Body of pancreas (tissue), 4 donors: Measurements from ENCODE around the gene PTBP3.

Source experiments
- POLR2A ChIP-seq, 3 donors: fragments of 450-650 bp; IDR thresholded peaks; one replicate each; pipeline ENCODE4 v1.6.1; 2016; ENCODE audit warnings: antibody characterized with exemption in 3 of 3, mild to moderate bottlenecking in 2 of 3
- TF ChIP-seq, protein P1 (sequence below), 7 experiments: fragments of 450-650 bp in 4 of 7; fragments of 200-600 bp in 3 of 7; sonication (generic) in 3 of 7; IDR thresholded peaks; one replicate each; pipeline ENCODE4 v1.5.1; 2016 to 2019; ENCODE audit warnings: antibody characterized with exemption in 7 of 7

- TF ChIP-seq, protein P1, sequence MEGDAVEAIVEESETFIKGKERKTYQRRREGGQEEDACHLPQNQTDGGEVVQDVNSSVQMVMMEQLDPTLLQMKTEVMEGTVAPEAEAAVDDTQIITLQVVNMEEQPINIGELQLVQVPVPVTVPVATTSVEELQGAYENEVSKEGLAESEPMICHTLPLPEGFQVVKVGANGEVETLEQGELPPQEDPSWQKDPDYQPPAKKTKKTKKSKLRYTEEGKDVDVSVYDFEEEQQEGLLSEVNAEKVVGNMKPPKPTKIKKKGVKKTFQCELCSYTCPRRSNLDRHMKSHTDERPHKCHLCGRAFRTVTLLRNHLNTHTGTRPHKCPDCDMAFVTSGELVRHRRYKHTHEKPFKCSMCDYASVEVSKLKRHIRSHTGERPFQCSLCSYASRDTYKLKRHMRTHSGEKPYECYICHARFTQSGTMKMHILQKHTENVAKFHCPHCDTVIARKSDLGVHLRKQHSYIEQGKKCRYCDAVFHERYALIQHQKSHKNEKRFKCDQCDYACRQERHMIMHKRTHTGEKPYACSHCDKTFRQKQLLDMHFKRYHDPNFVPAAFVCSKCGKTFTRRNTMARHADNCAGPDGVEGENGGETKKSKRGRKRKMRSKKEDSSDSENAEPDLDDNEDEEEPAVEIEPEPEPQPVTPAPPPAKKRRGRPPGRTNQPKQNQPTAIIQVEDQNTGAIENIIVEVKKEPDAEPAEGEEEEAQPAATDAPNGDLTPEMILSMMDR (IDR thresholded peaks at IDR 0.05): no peak
- TF ChIP-seq POLR2A (IDR thresholded peaks at IDR 0.05): no peak
Observed at GRCh38 chr9:112295174-112295573, 38.2 kb downstream of the PTBP3 start.
